AG08395 (cell line): ENCODE data around the gene RMDN2.
A peak's percentile ranks its signal among the peaks of the same experiment; 100 is the strongest.
"Not testable (repeated sequence)": the region's sequence is repeated elsewhere in the genome, so short reads cannot be mapped to it uniquely, and the experiment has no call there.

Experiments
- DNase-seq: peaks from one replicate; pipeline ENCODE4 v3.0.0; 2012; ENCODE audit warnings: mixed read lengths, low spot score

RMDN2 gene

DNA sequence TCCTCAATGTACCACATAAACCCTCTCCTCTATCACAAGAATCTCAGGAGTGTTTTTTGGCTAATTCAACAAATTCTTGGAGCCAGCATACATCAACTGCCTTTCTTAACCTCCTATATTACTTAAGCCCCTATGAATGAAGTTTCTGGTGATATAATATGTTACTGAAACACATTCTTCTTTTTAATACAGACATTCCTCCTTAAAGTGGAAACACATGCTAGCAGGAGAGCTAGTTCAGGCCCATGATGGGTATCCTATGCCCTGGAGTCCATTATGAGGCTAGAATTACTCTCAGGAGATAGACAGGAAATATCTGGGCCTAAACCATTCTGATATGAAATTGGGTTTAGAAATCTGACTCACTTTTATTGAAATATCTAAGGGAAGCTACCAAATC lies 26.6 kb upstream of the RMDN2 start:
- DNase-seq = no peak

DNA sequence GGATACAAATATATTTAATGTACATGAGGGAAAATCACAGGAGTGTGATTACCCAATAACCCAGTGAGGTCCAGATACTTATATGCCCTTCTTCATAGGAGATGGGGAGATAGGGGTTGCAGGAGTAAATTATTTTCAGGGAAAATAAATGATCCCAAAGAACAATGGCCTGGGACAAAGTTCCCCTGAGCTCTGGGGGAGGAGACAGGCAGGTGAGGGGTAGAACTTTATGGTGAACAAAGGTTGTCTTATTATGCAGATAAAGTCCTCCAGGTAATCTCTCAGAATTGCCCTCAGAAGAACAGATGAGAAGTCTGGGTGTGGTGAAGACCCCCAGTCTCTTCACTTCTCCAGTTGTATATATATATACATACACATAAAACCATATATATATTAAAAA lies 22.1 kb upstream of the RMDN2 start:
- no peak for DNase-seq

DNA sequence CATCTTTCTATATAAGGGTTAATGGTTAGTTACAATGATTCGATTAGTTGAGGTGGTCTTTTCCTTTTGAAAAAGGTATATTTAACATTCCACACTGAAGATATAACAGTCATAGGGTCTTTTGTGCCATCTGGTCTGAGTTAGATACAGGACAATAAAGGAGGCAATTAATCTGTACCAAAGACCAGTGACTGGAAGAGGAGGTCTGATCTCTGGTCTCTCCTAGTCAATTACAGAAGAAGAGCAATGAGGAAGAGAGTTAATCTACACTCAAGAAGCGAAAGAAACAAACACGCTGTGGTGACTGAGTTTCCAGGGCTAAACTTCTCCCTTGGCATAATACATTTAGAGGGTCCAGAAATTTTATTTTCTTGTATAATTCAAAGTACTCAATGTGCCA lies 20.7 kb upstream of the RMDN2 start:
- DNase-seq = no peak

DNA sequence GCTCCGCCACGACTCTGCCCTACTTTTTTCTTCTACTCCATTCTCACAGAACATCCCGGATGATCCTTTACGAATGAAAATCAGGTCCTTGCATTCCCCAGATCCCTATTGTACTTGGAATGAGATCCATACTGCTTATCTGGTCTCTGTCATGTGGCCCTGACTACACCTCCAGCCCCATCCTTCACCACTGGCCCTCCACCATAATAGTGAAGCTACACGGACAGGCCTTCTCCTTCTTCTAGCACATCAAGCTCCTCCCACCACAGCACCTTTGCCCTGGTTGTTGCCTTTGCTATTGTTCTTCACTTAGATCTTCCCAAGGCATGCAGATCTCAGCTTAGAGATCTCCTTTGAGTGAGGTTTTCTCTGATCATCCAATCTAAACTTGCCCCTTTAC lies 20.1 kb upstream of the RMDN2 start:
- DNase-seq = no peak

DNA sequence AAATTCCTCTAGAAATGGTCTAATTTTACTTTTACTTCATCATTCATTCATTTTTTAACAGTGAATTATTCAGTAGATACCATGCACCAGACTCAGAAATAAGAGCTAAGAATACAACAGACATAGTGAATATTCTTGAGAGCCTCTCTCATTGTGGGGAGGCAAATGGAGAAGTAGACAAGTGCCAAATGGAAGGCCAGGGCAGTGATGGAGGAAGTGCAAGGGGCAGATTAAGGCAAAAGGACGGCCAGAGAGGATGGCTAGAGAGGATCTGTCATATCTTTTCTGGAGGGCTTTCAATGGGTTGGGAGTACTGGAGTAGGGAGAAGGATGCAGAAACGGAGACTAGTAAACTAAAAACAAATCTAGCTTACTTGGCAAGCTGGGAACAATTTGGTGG lies 19.0 kb upstream of the RMDN2 start:
- no peak for DNase-seq

DNA sequence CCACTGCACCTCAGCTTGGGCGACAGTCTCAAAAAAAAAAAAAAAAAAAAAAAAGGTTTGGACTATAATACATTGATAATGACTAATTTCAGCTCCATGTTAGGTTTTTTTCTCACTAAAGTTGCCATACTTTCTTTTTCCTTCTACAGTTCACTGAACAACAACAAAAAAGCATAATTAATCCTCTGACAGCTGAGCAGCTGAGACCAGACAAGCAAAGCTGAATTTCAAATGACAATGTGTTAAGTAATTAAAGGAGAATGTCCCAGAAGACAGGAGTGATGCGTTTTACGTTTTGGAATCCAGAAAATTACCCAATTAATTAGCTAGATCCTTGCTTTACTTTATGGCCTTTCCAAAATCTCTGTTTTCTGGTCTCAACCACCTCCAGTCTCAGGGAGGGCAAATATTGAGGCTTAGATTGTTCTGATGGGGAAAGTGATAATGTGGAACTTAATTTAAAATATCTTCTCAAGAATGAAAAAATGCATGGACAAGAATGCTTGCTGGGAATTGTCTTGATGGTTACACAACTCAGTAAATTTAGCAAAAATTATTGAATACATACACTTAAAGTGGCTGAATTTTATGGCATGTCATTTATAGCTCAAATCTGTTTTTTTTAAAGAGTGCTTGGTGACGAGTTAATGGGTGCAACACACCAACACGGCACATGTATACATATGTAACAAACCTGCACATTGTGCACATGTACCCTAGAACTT lies 17.4 kb upstream of the RMDN2 start:
- DNase-seq = no peak

DNA sequence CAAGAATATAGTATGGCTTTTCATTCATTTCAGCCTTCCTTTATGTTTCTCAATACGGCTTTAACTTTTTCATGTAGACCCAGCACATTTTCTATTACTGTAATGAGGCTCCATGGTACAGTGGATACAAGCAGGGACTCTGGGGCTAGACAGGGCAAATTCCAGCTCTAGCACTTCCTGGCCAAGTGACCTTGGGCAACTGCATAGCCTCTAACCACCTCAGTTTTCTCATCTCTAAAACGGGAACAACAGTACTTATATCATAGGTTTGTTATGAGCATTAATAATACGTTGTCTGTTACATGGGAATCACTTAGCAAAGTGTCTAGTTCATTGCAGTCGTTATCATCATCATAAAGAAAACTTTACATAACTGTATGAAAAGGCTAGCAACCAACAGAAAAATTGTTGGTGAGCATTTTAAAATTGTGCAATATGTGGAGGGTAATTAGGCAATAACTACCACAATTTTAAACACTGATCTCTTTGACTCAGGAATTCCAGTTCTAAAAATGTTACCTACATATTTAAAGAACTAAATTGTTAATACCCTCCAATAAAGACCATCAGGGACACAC lies 13.7 kb upstream of the RMDN2 start:
- no peak for DNase-seq

DNA sequence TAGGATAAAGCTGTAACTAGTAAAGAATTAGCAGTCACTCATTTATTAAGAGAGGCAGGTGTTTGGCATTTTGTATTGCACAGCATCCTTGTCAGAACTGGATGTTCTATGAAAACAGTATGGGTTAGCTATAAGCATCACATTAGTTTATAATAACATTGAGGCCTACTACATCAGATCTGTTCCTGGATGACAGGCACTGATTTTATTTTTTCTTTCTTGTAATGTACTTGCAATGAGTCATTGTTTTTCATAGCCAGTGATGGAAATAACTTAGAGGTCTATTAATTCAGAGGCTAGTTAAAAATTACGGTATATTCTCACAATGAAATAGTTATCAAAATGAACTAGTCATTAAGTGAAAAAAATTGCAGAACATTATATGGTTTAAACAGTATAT lies 13.0 kb upstream of the RMDN2 start:
- DNase-seq = no peak

DNA sequence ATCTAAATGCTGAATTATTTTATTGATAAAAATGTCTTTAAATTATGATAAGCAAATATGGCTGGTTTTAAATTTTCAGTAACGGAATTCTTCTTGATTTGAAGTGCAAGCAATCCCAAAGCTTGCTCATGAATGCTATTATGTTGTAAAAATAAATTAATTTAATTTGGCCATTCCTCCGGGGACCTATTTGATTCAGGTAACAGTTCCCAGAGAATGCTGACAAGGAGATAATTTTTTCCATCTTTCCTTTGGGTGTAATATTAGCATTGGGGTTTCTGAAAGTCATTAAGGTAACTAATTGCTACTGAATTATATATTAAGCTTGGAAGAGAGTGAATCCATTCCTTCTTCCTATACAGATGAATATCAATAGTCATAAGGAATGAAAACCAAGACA lies 12.5 kb upstream of the RMDN2 start:
- no peak for DNase-seq

DNA sequence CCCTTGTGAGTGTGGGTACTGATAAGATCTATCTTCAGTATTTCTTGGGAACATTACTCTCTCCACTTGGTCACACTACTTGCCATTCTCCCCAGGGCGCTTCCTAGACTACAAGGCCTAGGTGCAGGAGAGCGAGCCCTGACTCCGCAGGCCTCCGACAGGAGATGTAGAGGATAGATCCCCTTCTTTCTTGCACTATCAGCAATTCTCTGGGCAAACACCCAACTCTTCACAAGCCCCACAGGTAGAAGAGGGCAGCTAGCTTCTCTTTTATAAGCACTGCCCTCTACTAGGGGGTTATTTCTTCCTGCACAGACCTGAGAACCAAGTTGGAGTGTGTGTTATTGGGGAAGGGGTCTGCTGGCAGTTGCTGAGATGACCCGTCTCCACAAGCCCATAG lies 10.7 kb upstream of the RMDN2 start:
- no peak for DNase-seq

DNA sequence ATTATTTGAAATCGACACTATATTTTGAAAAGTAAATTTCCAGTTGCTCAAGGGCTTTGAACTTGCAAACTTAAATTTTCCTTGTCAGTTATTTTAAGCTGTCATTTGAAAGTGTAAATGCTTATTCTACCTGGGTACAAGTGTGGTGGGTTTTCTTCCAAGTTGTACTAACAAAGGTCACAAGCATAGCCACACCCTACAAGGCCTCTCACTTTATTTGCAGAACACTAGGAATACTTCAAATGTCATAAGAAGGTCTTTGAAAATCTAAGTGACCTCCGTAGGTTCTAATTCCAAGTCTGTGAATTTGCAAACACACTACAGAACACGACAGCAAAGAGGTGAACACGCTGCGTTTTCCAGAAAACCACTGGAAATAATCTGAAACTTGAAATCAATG lies 9.3 kb upstream of the RMDN2 start:
- no peak for DNase-seq

DNA sequence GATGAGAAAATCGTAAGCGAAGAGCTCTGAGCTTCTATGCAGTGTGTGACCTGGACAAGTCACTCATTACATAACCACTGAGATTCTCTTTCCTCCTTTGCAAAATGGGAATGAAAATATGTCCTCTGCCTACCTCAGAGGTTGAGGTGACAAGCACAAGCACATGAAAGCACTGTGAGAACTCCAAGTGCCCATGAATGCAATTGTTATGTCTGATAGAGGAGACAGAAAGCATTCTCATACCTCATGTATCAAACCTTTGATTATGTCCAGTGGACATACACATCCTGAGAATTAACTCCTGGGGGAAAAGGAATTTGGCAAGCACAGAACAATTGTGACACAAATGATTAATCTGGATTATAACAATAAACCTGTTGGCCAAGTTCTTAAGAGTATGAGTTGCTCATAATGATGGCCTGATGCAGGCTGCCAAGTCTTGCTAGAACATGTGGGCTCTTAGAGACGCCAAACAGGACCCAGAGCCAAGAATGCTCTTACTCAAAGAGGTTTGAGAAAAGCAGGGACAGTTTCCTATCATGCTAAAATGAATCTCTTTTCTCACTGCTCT lies 8.5 kb upstream of the RMDN2 start:
- peak; percentile 89 for DNase-seq

DNA sequence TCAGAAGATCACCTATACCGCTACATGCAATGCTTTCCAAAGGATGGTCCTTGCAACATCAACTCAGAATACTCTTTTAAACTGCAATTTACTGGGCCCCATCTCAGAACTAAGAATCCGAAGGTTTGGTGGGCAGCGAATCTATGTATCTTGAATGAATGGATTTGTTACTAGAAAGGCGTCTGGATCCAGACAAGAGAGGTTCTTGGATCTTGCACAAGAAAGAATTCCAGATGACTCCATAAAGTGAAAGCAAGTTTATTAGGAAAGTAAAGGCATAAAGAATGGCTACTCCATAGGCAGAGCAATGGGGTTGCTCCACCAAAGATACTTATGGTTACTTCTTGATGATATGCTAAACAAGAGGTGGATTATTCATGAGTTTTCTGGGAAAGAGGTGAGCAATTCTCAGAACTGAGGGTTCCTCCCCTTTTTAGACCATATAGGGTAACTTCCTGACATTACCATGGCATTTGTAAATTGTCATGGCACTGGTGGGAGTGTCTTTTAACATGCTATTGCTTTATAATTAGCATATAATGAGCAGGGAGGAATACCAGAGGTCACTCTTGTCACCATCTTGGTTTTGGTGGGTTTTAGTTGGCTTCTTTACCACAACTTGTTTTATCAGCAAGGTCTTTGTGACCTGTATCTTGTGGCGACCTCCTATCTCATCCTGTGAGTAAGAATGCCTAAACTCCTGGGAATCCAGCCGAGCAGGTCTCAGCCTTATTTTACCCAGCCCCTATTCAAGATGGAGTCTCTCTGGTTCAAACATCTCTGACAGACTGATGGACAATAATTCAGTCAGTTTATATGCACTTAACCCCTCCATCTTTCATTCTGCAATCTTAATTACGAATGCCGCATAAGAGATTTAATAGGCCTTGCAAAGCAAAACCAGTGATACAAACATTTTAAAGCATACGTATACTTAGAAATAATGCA lies 7.5 kb upstream of the RMDN2 start:
- no peak for DNase-seq

DNA sequence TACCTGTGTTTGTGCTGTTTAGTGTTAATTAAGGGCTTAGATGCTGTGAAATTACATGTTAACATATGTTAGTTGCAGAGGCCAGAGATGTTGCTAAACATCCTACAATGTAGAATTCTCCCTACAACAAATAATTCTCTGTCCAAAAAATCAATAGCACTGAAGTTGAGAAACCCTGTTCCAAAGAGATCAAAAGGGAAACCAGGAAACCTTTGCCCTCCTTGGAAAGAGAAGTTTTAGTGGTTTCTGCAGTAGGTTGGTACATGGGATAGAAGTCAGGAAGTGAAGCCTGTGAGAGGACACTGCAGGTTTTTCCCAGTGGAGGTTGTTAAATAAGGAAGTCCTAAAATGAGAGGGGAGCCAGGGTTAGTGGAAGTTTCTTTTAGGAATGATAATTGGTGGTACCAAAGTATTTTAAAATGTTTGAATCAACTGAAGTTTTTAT lies 6.3 kb upstream of the RMDN2 start:
- DNase-seq = no peak

DNA sequence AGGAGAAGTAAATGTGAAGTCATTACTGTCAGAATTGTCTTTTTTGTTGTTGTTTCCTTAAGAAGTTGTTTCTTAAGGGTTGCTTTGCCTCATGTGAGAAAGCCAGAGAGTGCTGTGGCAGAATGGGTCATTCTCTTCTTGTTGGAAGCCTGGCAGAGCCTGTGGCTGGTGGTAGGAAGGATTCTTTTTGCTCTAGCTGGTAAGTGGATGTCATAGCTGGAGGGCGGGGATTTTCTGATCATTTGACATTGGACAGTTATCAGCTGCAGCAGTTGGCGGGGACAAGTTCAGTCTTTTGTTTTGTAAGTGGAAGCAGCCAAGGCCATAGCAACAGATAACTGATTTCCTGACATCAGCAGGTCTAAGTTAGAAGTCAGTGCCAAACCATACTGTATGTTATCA lies 5.5 kb upstream of the RMDN2 start:
- DNase-seq = no peak

DNA sequence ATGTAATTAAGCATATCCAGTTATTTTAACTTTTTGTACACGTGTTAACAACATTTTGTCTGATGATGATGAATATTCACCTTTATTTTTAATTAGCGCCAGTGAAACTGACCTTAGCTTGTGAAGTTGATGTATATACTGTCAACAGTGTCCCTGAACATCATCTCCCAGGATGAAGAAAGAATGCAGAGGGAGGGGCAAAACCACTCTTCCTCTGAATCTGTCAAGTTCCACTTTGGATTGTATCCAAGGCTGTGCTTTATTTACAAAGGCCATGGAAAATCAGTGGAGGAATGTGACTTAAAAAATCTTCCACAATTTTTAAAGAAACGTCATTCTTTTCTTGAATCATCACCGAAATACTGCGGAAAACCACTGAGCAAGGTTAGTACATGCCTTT lies 4.5 kb upstream of the RMDN2 start:
- DNase-seq = no peak

DNA sequence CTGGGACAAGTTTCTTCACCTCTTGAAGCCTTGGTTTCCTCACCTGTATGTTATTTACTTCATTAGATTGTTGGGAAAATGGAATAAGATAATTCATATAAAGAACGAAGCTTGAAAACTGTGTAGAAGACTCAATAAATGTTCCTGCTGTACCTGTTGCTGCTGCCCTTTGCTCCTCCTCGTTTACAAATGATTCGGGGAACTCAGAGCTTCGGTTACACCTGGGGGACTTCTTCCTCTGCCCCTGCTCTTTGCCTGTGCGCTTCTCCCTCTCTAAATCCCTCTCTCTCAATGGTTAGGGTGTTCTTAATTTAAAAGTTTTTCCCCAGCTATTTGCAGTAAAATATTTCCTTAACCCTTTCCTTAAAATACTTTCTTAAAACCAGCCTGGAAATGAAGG lies 3.3 kb upstream of the RMDN2 start:
- DNase-seq = no peak

DNA sequence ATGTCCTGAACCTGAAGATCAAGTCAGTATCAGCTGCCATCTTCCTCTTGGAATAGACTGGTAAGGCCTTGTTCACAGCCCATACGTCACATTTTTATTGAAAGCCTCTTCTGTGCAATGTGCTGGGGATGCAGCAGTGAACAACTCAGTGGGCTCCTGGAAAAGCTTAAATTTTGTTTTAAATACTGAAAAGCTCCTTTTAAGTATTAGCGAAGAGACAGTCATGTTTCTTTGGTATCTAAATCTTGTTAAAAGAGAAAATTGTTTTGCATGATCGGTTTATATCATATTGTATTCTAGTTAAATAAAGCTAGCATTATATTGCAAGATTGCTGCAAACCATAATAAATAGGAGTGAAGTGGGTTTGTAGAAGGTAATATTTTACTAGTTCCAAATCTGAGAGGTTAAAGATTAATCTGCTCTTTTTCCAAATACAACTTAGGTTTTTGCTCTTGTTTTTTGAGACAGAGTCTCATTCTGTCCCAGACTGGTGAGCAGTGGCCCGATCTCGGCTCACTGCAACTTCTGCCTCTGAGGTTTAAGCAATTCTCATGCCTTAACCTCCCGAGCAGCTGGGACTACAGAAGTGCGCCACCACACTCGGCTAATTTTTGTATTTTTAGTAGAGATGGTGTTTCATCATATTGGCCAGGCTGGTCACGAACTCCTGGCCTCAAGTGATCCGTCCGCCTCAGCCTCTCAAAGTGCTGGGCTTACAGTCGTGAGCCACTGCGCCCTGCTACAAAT lies 1.6 kb upstream of the RMDN2 start:
- DNase-seq = no peak

DNA sequence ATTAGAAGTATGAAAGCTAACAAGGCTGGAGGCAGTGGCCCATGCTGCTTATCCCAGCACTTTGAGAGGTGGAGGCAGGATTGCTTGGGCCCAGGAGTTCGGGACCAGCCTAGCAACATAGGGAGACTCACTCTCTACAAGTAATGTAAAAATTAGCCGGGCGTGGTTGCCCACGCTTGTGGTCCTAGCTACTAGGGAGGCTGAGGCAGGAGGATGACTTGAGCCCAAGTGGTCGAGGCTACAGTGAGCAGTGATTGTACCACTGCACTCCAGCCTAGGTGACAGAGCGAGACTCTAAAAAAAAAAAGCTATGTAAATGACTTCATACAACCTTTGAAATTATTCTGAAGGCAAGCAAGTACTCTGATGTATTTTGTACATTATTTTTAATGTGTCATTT lies 1.5 kb downstream of the RMDN2 start:
- no peak for DNase-seq

DNA sequence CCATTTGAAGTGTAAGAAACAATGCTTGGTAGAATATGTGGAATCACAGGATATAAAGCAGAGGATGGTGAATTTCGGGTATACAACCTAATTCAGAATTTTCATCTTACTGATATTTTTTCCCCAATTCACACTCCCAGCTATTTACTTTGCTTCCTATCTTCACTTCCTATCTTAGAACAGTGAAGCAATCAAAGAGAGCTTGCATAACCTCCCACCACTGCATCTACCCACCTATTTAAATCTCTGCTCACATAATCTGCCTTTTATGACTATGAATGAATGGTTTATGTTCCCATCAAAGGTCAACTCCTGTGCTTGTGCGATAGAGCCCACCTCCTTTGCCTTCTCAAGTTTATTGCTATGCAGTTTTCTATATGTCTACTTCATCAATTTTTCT lies 3.3 kb downstream of the RMDN2 start:
- DNase-seq = no peak

DNA sequence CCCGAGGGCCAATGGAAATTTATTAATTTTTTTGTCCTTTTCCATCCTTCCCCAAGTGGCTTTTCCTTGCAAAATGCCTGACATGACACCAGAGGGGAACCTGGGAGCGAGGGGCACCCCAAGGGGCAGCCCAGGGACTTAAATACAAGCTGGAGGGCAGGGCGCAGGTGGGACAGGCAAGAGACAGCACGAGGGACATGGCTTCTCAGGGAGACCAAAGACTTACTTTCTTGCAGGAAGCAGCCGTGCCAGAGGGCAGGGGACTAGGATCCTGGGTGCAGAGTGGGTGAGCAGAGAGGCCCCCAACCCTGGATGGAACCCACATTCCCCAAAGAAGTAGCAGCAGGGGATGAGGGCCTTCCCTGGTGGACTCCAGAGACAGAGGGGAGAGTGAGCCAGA lies 5.3 kb downstream of the RMDN2 start:
- not testable (repeated sequence) for DNase-seq

DNA sequence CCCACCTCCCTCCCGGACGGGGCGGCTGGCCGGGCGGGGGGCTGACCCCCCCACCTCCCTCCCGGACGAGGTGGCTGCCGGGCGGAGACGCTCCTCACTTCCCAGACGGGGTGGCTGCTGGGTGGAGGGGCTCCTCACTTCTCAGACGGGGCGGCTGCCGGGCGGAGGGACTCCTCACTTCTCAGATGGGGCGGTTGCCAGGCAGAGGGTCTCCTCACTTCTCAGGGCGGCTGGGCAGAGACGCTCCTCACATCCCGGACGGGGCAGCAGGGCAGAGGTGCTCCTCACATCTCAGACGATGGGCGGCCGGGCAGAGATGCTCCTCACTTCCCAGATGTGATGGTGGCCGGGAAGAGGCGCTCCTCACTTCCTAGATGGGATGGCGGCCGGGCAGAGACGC lies 7.8 kb downstream of the RMDN2 start:
- DNase-seq = not testable (repeated sequence)
